ENCODE measurements around the gene GPR55. TPM values are rescaled to one million over a fixed set of nuclear protein-coding genes. Genes with fewer than 3 reads are reported as not detected.

GPR55 gene
- total RNA-seq, 2 experiments from 2014 or later: 18.8 to 21.5 TPM

GRCh38 chr2:230903231-230904150, 21.6 kb downstream of the GPR55 start:
- no peak overlapping the region for H3K27ac Mint-ChIP-seq
- H3K9me3 Mint-ChIP-seq: no peaks in the 10 kb centered on the region
- POLR2A ChIA-PET: interaction anchor here (1.5 to 2.8 kb wide), 2 partner anchors 21 to 82 kb away, joined by 4 to 8 read pairs; partner anchors contain the start of gene GPR55
- H3K4me3 Mint-ChIP-seq: no peak overlapping the region
- peak; percentile 23 for DNase-seq
- peaks cover 2% of the 10 kb centered on the region for H3K27me3 Mint-ChIP-seq
- H3K4me1 Mint-ChIP-seq: peaks cover 24% of the 10 kb centered on the region
- H3K36me3 Mint-ChIP-seq: peaks cover 5% of the 10 kb centered on the region
- ATAC-seq (ENCODE audit: low read depth): no peak

- no peak overlapping the region for H3K27ac Mint-ChIP-seq
- H3K36me3 Mint-ChIP-seq: peaks cover 3% of the 10 kb centered on the region
- peaks cover 2% of the 10 kb centered on the region for H3K27me3 Mint-ChIP-seq
- no peak overlapping the region for H3K4me3 Mint-ChIP-seq
- POLR2A ChIA-PET: interaction anchor here (0.9 kb wide), 1 partner anchor 82 kb away, joined by 3 read pairs; no protein-coding TSS in a partner anchor
- no peaks in the 10 kb centered on the region for H3K9me3 Mint-ChIP-seq
- H3K4me1 Mint-ChIP-seq: peaks cover 22% of the 10 kb centered on the region
- peak; percentile 27 for ATAC-seq (ENCODE audit: low read depth)
- DNase-seq: peak; percentile 50
Observed at GRCh38 chr2:230902180-230902899, 22.7 kb downstream of the GPR55 start.

GRCh38 chr2:230901006-230901405, 24.0 kb downstream of the GPR55 start:
- Mint-ChIP-seq H3K27me3 (peaks cover 2% of the 10 kb centered on the region), H3K36me3 (no peaks in the 10 kb centered on the region)
- no peak for DNase-seq

GRCh38 chr2:230900336-230900995, 24.6 kb downstream of the GPR55 start:
- DNase-seq (no peak), ATAC-seq (ENCODE audit: low read depth) (no peak)
- peaks cover 2% of the 10 kb centered on the region for H3K27me3 Mint-ChIP-seq
- no peak overlapping the region for H3K4me3 Mint-ChIP-seq
- no peaks in the 10 kb centered on the region for H3K36me3 Mint-ChIP-seq
- H3K27ac Mint-ChIP-seq: no peak overlapping the region
- H3K9me3 Mint-ChIP-seq: no peaks in the 10 kb centered on the region
- peaks cover 19% of the 10 kb centered on the region for H3K4me1 Mint-ChIP-seq
- POLR2A ChIA-PET: no interaction called here

More at GRCh38 chr2:230901006-230901405, 24.0 kb downstream of the GPR55 start:
- Mint-ChIP-seq H3K4me3 (no peak overlapping the region), H3K9me3 (no peaks in the 10 kb centered on the region), H3K4me1 (peaks cover 19% of the 10 kb centered on the region), H3K27ac (no peak overlapping the region)
- ATAC-seq (ENCODE audit: low read depth): no peak
- POLR2A ChIA-PET: no interaction called here

- Mint-ChIP-seq H3K27me3 (peaks cover 2% of the 10 kb centered on the region), H3K4me3 (no peak overlapping the region), H3K27ac (no peak overlapping the region), H3K9me3 (no peaks in the 10 kb centered on the region), H3K4me1 (peaks cover 13% of the 10 kb centered on the region), H3K36me3 (no peaks in the 10 kb centered on the region)
- DNase-seq (no peak), ATAC-seq (ENCODE audit: low read depth) (no peak)
- POLR2A ChIA-PET: no interaction called here
Observed at GRCh38 chr2:230899786-230900185, 25.3 kb downstream of the GPR55 start.

- DNase-seq: no peak
- Mint-ChIP-seq H3K27me3 (peaks cover 2% of the 10 kb centered on the region), H3K4me3 (no peak overlapping the region), H3K27ac (no peak overlapping the region), H3K4me1 (peaks cover 14% of the 10 kb centered on the region), H3K9me3 (no peaks in the 10 kb centered on the region), H3K36me3 (peaks cover 3% of the 10 kb centered on the region)
- POLR2A ChIA-PET: no interaction called here
- ATAC-seq (ENCODE audit: low read depth): no peak
Observed at GRCh38 chr2:230899287-230899686, 25.8 kb downstream of the GPR55 start.

- POLR2A ChIA-PET: interaction anchor here (1.1 kb wide), 1 partner anchor 89 kb away, joined by 3 read pairs; no protein-coding TSS in a partner anchor
- Mint-ChIP-seq H3K36me3 (peaks cover 3% of the 10 kb centered on the region), H3K9me3 (no peaks in the 10 kb centered on the region), H3K27ac (no peak overlapping the region), H3K27me3 (peaks cover 2% of the 10 kb centered on the region), H3K4me1 (peaks cover 18% of the 10 kb centered on the region), H3K4me3 (no peak overlapping the region)
- ATAC-seq (ENCODE audit: low read depth) (no peak), DNase-seq (no peak)
Observed at GRCh38 chr2:230898713-230899091, 26.3 kb downstream of the GPR55 start.

GRCh38 chr2:230898016-230898712, 26.9 kb downstream of the GPR55 start:
- POLR2A ChIA-PET: interaction anchor here (1.1 kb wide), 1 partner anchor 89 kb away, joined by 3 read pairs; no protein-coding TSS in a partner anchor
- no peak overlapping the region for H3K27ac Mint-ChIP-seq
- H3K27me3 Mint-ChIP-seq: peaks cover 2% of the 10 kb centered on the region
- no peak for DNase-seq
- peaks cover 21% of the 10 kb centered on the region for H3K4me1 Mint-ChIP-seq
- no peaks in the 10 kb centered on the region for H3K9me3 Mint-ChIP-seq
- ATAC-seq (ENCODE audit: low read depth): no peak
- H3K4me3 Mint-ChIP-seq: no peak overlapping the region
- H3K36me3 Mint-ChIP-seq: peaks cover 3% of the 10 kb centered on the region

- no peak for ATAC-seq (ENCODE audit: low read depth)
- POLR2A ChIA-PET: no interaction called here
- Mint-ChIP-seq H3K36me3 (peaks cover 3% of the 10 kb centered on the region), H3K27ac (peak overlapping the region; percentile 77), H3K9me3 (no peaks in the 10 kb centered on the region), H3K4me1 (peaks cover 29% of the 10 kb centered on the region), H3K4me3 (no peak overlapping the region), H3K27me3 (peaks cover 8% of the 10 kb centered on the region)
- peak; percentile 25 for DNase-seq
Observed at GRCh38 chr2:230896346-230897115, 28.5 kb downstream of the GPR55 start.

GRCh38 chr2:230895536-230896345, 29.3 kb downstream of the GPR55 start:
- H3K4me3 Mint-ChIP-seq: no peak overlapping the region
- ATAC-seq (ENCODE audit: low read depth) (no peak), DNase-seq (no peak)
- peaks cover 35% of the 10 kb centered on the region for H3K4me1 Mint-ChIP-seq
- H3K27ac Mint-ChIP-seq: no peak overlapping the region
- H3K9me3 Mint-ChIP-seq: no peaks in the 10 kb centered on the region
- POLR2A ChIA-PET: no interaction called here
- H3K27me3 Mint-ChIP-seq: peaks cover 6% of the 10 kb centered on the region
- H3K36me3 Mint-ChIP-seq: peaks cover 3% of the 10 kb centered on the region

- peaks cover 10% of the 10 kb centered on the region for H3K27me3 Mint-ChIP-seq
- H3K36me3 Mint-ChIP-seq: peaks cover 3% of the 10 kb centered on the region
- POLR2A ChIA-PET: interaction anchor here (0.9 to 2.8 kb wide), 4 partner anchors 16 to 91 kb away, joined by 3 to 9 read pairs (median 4); partner anchors contain the start of genes GPR55 and ITM2C
- peaks cover 38% of the 10 kb centered on the region for H3K4me1 Mint-ChIP-seq
- peak overlapping the region; percentile 26 for H3K27ac Mint-ChIP-seq
- no peaks in the 10 kb centered on the region for H3K9me3 Mint-ChIP-seq
- peak overlapping the region; percentile 28 for H3K4me3 Mint-ChIP-seq
- DNase-seq: peak; percentile 41
- ATAC-seq (ENCODE audit: low read depth): peak; percentile 46
Observed at GRCh38 chr2:230893841-230894781, 30.9 kb downstream of the GPR55 start.

Data from activated naive CD8-positive, alpha-beta T cell treated with anti-CD3 and anti-CD28 coated beads, Interleukin-2, amount 10 ng/mL, durations not matched to agents 7 days and 5 days (primary cell).